ENCODE data around the gene CISH. TPM values are rescaled to one million over a fixed set of nuclear protein-coding genes. Genes with fewer than 3 reads are reported as not detected.

The CISH gene
- total and polyA plus RNA-seq, 9 of the 15 experiments (the other 6 are each of a cell fraction or from before 2014, with no cell fraction given): 1.7 to 47.7 (median 18.3) TPM

DNA sequence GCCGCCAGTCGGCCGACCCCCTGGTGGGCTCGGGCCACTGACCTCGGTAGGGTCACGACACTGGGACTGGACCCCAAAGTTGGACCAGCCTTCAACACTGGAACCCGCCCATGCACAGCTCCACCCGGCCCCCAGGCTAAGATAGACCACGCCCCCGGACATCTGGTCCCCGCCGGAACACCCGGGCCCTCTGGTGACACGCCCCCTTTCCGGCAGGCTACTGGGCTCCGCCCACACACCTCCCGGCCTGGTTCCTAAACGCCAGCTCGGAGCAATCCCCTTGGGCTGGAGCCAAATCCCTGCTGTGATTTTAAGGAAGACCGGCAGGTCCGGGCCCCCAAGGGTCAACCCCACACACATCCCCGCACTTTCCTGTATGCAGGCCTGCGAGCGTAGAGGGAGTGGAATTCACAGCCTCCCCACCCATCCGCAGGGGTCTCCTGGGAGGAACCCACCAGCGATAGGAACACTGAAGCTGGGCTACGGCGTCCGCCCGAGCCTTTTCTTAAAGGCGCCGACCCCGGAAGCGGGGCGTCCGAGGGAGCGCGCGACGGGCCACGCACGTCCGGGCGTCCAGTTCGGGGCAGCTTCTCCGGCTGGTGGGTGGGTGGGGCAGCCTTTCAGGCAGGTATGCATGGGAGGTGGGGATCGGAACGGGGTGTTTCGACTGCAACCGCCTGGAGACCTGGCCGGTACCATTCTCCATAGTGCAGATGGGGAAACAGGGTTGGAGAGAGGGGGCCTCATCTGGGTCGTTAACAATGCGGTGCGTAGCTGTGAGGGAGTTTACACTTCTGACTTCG, 42.4 kb downstream of the CISH start, which contains the start of gene HEMK1 (continued):
- TF ChIP-seq ZBTB49 (CRISPR knock-in tag; IDR thresholded peaks at IDR 0.05; ENCODE audit: borderline replicate concordance) (no peak), ASH1L (IDR thresholded peaks at IDR 0.05; ENCODE audit: borderline replicate concordance, low read depth, partially characterized antibody) (no peak), NFIX (CRISPR knock-in tag; IDR thresholded peaks at IDR 0.05; ENCODE audit: low read depth) (peak; percentile 51; the same call in 1 of the 2 replicates), RREB1 (CRISPR knock-in tag; IDR thresholded peaks at IDR 0.05) (no peak), KDM5B (IDR thresholded peaks at IDR 0.05; ENCODE audit: insufficient replicate concordance, low read depth, low read length) (peak; percentile 41), ILK (tag; IDR thresholded peaks at IDR 0.05; ENCODE audit: borderline replicate concordance, low read depth) (no peak), HDAC2 (IDR thresholded peaks at IDR 0.05) (peak; percentile 86), SMARCA5 (IDR thresholded peaks at IDR 0.05) (no peak), ZNF668 (CRISPR knock-in tag; IDR thresholded peaks at IDR 0.05) (no peak), E2F5 (CRISPR knock-in tag; IDR thresholded peaks at IDR 0.05) (no peak), EZH2 (IDR thresholded peaks at IDR 0.05; ENCODE audit: borderline replicate concordance, low read depth, low read length) (no peak), CTBP1 (IDR thresholded peaks at IDR 0.05; ENCODE audit: borderline replicate concordance) (peak; percentile 85; the same call in 1 of the 2 replicates), ZC3H8 (IDR thresholded peaks at IDR 0.05) (no peak; the same call in 1 of the 2 replicates), PHF21A (IDR thresholded peaks at IDR 0.05; ENCODE audit: borderline replicate concordance, low read depth) (peak; percentile 72; the same call in 1 of the 2 replicates), SRSF7 (optimal IDR thresholded peaks at IDR 0.05; ENCODE audit: low read depth, low read length) (no peak), TRIM28 (IDR thresholded peaks at IDR 0.05) (0 out of 2 replicates have a peak, but pooled peaks have one; percentile 38), SP1 (CRISPR knock-in tag; IDR thresholded peaks at IDR 0.05) (peak; percentile 97)
- TF ChIP-seq, protein P1, sequence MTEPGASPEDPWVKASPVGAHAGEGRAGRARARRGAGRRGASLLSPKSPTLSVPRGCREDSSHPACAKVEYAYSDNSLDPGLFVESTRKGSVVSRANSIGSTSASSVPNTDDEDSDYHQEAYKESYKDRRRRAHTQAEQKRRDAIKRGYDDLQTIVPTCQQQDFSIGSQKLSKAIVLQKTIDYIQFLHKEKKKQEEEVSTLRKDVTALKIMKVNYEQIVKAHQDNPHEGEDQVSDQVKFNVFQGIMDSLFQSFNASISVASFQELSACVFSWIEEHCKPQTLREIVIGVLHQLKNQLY (CRISPR knock-in tag; conservative IDR thresholded peaks at IDR 0.05): no peak

All from K562 (cell line).